Measurements from ENCODE around the gene STK17A. TPM values are rescaled to one million over a fixed set of nuclear protein-coding genes. Genes with fewer than 3 reads are reported as not detected.

Gene STK17A
- total and polyA plus RNA-seq, 9 donors = 9.9 to 19.9 (median 12.7) TPM

DNA sequence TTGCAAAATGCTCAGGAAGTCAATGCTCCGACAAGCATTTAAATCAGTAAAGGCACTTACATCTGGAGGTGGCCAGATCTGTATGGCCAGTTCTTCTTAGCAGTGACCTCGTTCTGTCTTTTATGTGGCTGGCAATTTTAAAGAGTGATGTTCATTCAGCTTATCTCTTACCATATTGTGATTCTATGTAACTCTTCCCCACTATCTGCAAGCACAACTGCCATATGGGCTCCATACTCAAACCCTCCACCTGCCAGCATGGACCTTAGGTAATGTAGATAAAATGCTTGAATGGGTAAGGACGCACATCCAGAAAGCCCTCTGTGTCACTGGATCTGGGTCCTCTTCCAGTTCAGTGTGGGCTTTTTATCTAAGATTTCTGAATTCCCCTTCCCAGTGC lies 42.4 kb upstream of the STK17A start:
- 92 to 94% (median 93%) methylated on average over 3 of the region's 3 CpGs for WGBS, 3 donors

GRCh38 chr7:43542716-43543115 lies 40.2 kb upstream of the STK17A start:
- no peaks in the 10 kb centered on the region for H3K36me3 ChIP-seq
- no peak for TF ChIP-seq EP300 (IDR thresholded peaks at IDR 0.05)
- no peak for TF ChIP-seq POLR2A (IDR thresholded peaks at IDR 0.05)
- TF ChIP-seq, protein P1, sequence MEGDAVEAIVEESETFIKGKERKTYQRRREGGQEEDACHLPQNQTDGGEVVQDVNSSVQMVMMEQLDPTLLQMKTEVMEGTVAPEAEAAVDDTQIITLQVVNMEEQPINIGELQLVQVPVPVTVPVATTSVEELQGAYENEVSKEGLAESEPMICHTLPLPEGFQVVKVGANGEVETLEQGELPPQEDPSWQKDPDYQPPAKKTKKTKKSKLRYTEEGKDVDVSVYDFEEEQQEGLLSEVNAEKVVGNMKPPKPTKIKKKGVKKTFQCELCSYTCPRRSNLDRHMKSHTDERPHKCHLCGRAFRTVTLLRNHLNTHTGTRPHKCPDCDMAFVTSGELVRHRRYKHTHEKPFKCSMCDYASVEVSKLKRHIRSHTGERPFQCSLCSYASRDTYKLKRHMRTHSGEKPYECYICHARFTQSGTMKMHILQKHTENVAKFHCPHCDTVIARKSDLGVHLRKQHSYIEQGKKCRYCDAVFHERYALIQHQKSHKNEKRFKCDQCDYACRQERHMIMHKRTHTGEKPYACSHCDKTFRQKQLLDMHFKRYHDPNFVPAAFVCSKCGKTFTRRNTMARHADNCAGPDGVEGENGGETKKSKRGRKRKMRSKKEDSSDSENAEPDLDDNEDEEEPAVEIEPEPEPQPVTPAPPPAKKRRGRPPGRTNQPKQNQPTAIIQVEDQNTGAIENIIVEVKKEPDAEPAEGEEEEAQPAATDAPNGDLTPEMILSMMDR (IDR thresholded peaks at IDR 0.05) = no peak
- WGBS, 3 donors = 82 to 94% (median 92%) methylated on average over 5 of the region's 5 CpGs
- no peak overlapping the region for H3K27ac ChIP-seq
- no peaks in the 10 kb centered on the region for H3K27me3 ChIP-seq
- H3K4me1 ChIP-seq (ENCODE audit: insufficient read depth) = peaks cover 4% of the 10 kb centered on the region
- H3K9me3 ChIP-seq = no peaks in the 10 kb centered on the region
- DNase-seq = no peak
- intact Hi-C loops (cut with DNase I) = no loop called here
- no peak overlapping the region for H3K4me3 ChIP-seq

More for the DNA sequence above, 42.4 kb upstream of the STK17A start:
- H3K4me3 ChIP-seq = no peak overlapping the region
- intact Hi-C loops (cut with DNase I) = no loop called here
- H3K27me3 ChIP-seq = no peaks in the 10 kb centered on the region
- TF ChIP-seq, protein P1 (IDR thresholded peaks at IDR 0.05) = no peak
- no peak for TF ChIP-seq EP300 (IDR thresholded peaks at IDR 0.05)
- TF ChIP-seq POLR2A (IDR thresholded peaks at IDR 0.05) = no peak
- H3K27ac ChIP-seq = no peak overlapping the region
- DNase-seq = no peak
- no peaks in the 10 kb centered on the region for H3K36me3 ChIP-seq
- H3K9me3 ChIP-seq = no peaks in the 10 kb centered on the region
- H3K4me1 ChIP-seq (ENCODE audit: insufficient read depth) = peaks cover 14% of the 10 kb centered on the region

- DNase-seq = no peak
- intact Hi-C loops (cut with DNase I) = no loop called here
- no peak for TF ChIP-seq EP300 (IDR thresholded peaks at IDR 0.05)
Observed at GRCh38 chr7:43546231-43546630, 36.7 kb upstream of the STK17A start.

DNA sequence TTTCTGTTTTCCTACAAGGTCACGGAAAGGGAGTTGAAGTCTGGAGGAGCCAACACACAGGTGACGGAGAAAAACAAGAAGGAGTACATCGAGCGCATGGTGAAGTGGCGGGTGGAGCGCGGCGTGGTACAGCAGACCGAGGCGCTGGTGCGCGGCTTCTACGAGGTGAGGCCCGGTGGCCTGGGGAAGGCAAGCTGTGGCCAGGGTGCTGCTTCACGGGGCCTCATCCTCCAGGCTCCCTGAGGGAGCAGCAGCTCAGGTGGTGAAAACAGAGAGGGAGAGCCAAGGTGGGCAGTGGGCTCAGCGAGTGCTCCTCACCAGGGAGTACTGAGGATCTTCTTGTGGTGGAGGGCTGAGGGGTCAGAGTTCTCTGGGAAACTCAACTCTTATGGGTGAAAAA lies 32.5 kb upstream of the STK17A start:
- Histone ChIP-seq H3K9me3 (no peaks in the 10 kb centered on the region), H3K36me3 (no peaks in the 10 kb centered on the region), H3K4me3 (no peak overlapping the region), H3K27ac (no peak overlapping the region), H3K4me1 (ENCODE audit: insufficient read depth) (no peaks in the 10 kb centered on the region), H3K27me3 (no peaks in the 10 kb centered on the region)
- 93 to 96% (median 94%) methylated on average over 16 of the region's 16 CpGs for WGBS, 3 donors
- intact Hi-C loops (cut with DNase I) = no loop called here
- TF ChIP-seq EP300 (IDR thresholded peaks at IDR 0.05) = no peak
- TF ChIP-seq, protein P1 (IDR thresholded peaks at IDR 0.05) = no peak
- no peak for TF ChIP-seq POLR2A (IDR thresholded peaks at IDR 0.05)
- no peak for DNase-seq

More at GRCh38 chr7:43546231-43546630, 36.7 kb upstream of the STK17A start:
- H3K27ac ChIP-seq = no peak overlapping the region
- no peaks in the 10 kb centered on the region for H3K9me3 ChIP-seq
- no peak overlapping the region for H3K4me3 ChIP-seq
- no peaks in the 10 kb centered on the region for H3K36me3 ChIP-seq
- no peaks in the 10 kb centered on the region for H3K27me3 ChIP-seq
- no peaks in the 10 kb centered on the region for H3K4me1 ChIP-seq (ENCODE audit: insufficient read depth)

DNA sequence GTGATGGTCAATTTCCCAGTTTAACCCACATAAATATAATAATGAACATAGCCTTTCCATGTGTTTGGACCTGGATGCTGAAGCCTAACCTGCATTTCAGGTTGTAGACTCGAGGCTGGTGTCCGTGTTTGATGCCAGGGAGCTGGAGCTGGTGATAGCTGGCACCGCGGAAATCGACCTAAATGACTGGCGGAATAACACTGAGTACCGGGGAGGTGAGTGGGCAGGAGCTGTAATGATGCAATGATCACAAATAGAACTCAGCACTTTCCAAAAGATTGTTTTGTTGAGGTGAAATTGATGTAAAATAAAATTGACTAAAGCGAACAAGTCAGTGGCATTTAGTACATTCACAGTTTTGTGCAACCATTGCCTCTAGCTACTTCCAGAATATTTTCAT lies 30.8 kb upstream of the STK17A start:
- no peak for TF ChIP-seq POLR2A (IDR thresholded peaks at IDR 0.05)
- TF ChIP-seq, protein P1 (IDR thresholded peaks at IDR 0.05) = no peak
- no peak for TF ChIP-seq EP300 (IDR thresholded peaks at IDR 0.05)
- no peaks in the 10 kb centered on the region for H3K36me3 ChIP-seq
- intact Hi-C loops (cut with DNase I) = no loop called here
- no peak for DNase-seq
- H3K4me1 ChIP-seq (ENCODE audit: insufficient read depth) = no peaks in the 10 kb centered on the region
- H3K4me3 ChIP-seq = no peak overlapping the region
- no peak overlapping the region for H3K27ac ChIP-seq
- H3K27me3 ChIP-seq = no peaks in the 10 kb centered on the region
- no peaks in the 10 kb centered on the region for H3K9me3 ChIP-seq
- 90 to 93% (median 93%) methylated on average over 8 of the region's 8 CpGs for WGBS, 3 donors

All from ovary (tissue), 9 donors.